CD4-positive, alpha-beta T cell treated with Interleukin-6 at 100 ng/mL for 8 hours (primary cell): Measurements from ENCODE around the gene GPATCH3.

Source experiments
- DNase-seq: peaks from one replicate; pipeline ENCODE4 v3.0.0-alpha.2; 2020; ENCODE audit warnings: mixed read lengths, low spot score

GPATCH3 gene

GRCh38 chr1:26844424-26845196, 55.7 kb downstream of the GPATCH3 start:
- DNase-seq, result no peak
